Measurements from ENCODE around the gene ATP2C1. TPM values are rescaled to one million over a fixed set of nuclear protein-coding genes. Genes with fewer than 3 reads are reported as not detected.

Gene ATP2C1
- total RNA-seq, 4 donors from 2014 or later: 62.3 to 87.2 (median 76.6) TPM

DNA sequence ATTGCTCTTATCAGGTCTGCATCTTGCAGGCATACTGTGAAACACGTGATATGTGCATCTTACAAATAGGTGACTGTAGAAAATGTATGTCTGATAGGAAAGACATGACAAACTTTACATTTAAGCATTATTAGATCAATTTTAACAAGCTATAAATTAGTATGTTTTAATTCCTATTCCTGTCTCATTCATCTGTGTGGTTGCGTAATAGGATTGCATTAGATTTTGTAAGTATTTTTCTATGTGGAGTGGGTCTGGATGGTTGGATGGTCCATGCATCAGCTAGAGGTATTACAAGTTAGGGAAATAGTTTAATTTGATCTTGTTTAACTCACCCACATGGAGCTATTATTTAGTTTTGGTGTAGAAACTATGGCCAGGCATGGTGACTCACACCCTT, 113.9 kb downstream of the ATP2C1 start:
- TF ChIP-seq, protein P1, sequence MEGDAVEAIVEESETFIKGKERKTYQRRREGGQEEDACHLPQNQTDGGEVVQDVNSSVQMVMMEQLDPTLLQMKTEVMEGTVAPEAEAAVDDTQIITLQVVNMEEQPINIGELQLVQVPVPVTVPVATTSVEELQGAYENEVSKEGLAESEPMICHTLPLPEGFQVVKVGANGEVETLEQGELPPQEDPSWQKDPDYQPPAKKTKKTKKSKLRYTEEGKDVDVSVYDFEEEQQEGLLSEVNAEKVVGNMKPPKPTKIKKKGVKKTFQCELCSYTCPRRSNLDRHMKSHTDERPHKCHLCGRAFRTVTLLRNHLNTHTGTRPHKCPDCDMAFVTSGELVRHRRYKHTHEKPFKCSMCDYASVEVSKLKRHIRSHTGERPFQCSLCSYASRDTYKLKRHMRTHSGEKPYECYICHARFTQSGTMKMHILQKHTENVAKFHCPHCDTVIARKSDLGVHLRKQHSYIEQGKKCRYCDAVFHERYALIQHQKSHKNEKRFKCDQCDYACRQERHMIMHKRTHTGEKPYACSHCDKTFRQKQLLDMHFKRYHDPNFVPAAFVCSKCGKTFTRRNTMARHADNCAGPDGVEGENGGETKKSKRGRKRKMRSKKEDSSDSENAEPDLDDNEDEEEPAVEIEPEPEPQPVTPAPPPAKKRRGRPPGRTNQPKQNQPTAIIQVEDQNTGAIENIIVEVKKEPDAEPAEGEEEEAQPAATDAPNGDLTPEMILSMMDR (IDR thresholded peaks at IDR 0.05; ENCODE audit: low read depth): no peak

DNA sequence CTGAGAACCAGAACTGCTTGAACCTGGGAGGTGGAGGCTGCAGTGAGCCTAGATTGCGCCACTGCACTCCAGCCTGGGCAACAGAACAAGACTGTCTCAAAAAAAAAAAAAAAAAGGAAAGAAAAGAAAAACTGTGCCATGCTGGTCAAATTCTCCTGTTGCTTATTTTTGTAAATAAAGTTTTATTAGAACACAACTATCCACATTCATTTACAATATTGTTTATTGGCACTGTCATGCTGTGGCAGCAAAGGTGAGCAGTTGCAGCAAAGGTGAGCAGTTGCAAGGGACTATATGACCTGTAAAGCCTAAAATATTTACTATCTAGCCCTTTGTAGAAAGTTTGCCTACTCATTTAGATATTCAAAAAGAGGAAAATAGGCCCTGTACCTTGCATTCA, 114.4 kb downstream of the ATP2C1 start:
- TF ChIP-seq, protein P1 (IDR thresholded peaks at IDR 0.05; ENCODE audit: low read depth): no peak

DNA sequence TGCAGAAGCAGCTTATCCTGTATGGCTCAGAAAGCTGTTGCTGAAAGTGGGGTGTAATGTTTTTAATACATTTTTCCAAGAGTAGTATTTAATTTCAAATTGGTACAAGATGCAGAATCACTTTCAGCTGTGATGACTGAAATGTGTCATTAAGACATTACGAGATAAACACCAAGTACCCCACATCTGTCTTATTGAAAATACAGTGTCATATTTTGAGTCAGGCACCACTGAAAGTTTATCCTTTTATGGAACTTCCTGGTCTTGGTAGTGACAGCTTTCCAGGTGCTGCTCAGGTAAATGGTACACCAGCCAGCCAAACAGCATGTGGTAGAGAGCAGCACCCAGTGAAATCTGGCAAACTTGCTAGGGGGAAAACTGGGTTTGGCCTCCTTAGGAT, 115.8 kb downstream of the ATP2C1 start:
- TF ChIP-seq, protein P1 (IDR thresholded peaks at IDR 0.05; ENCODE audit: low read depth): no peak

DNA sequence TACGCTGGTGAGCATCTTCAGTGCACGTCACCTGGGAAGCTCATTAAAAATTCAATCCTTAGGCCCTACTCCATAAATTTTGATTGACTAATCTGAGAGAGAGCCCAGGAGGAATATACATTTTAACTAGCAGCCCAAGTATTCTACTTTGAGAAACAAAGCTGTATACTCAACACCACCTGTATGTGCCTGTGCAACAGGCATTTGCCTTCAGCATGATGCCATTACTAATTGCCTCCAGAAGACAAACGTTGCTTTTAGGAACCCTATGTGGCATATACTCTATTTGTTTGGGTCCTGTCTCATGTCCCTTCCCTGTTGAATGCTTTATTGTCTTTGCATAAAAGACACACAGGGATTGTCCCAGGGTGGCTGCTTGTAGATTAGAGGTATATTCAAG, 125.1 kb downstream of the ATP2C1 start:
- TF ChIP-seq, protein P1 (IDR thresholded peaks at IDR 0.05; ENCODE audit: low read depth): no peak

DNA sequence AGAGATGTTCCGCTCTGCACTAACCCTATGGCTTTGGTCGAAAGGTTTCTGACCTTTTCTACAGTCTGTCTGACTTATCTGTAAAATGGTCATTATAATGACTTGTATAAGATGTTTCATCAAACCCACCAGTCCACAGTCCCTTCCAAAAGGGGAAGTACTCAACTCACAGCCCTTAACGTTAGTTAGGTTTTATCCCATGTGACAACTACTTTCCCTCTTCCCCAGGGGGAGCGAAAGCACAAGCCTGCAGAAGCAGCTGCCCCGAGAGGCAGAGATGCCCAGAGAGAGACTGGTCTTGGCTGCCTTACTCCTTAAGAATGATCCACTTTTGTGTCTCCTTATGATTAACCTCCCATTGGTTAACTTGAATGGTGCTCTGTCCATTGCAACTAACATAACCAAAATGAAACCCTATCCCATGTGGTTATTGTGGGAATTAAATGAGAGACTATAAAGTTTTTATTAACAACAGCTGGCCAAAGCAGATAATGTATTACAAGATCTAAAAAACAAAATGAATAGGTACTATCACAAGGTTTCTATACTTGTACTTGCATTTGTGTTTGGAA, 126.3 kb downstream of the ATP2C1 start:
- TF ChIP-seq, protein P1 (IDR thresholded peaks at IDR 0.05; ENCODE audit: low read depth): no peak

DNA sequence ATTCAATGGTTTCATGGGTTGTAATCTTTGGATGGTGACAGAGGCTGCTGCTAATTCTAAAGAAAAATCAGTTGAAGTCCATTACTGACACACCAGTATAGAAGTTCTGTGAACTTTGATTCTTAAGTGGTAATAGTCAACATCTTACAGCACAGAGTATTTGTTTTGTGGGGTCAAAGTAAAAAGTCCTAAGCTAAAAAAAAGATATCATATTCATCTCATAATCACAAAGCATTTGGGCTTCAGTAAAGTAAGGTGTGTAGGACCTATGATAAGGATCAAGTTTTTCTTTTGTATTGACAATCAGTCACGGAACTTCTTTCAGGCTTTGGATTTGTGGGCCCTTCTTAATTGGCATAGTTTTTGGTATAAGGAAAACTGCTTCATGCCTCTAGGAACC, 131.7 kb downstream of the ATP2C1 start:
- TF ChIP-seq, protein P1 (IDR thresholded peaks at IDR 0.05; ENCODE audit: low read depth): no peak

GRCh38 chr3:131026321-131027151, 132.7 kb downstream of the ATP2C1 start, which contains the start of the genes ASTE1 and NEK11:
Gene ASTE1, minus strand, starts transcription at chr3:131026825. Its CDS starts 1,519 bp downstream, at chr3:131025306.
Gene NEK11, plus strand, starts transcription at chr3:131026877. Its CDS starts 2,832 bp downstream, at chr3:131029709.
- TF ChIP-seq, protein P1 (IDR thresholded peaks at IDR 0.05; ENCODE audit: low read depth): no peak
